HEK293 (cell line): ENCODE measurements around the gene SIM2.

Experiments
- CTCF ChIA-PET: fragments of 350-600 bp; formaldehyde crosslinking; extraction: SDS; loops from one replicate; lab custom pipeline; 2021; ENCODE audit warnings: antibody characterized with exemption; lab: Yijun Ruan, JAX
- POLR2A ChIA-PET: fragments of 300-600 bp; formaldehyde crosslinking; extraction: SDS; loops from one replicate; lab custom pipeline; 2020; ENCODE audit warnings: antibody characterized with exemption, inconsistent platforms; lab: Yijun Ruan, JAX
- H3K27ac ChIP-seq: fragments of 200-500 bp; sonication (Bioruptor generic); 2 replicates; pipeline ENCODE4 v1.5.1; 2014; ENCODE audit warnings: low read depth, low read length, control low read depth, inconsistent platforms; ENCODE audit errors: extremely low read depth
- H3K36me3 ChIP-seq, 2 experiments: fragments of 200-500 bp in 1 of 2; sonication (Bioruptor generic) in 1 of 2; 1 replicate in 1 of 2; 2 replicates in 1 of 2; pipeline ENCODE4 v1.5.1; 2014 to 2017; ENCODE audit warnings: inconsistent platforms in 2 of 2, low read length in 2 of 2; ENCODE audit not compliant: control insufficient read depth in 2 of 2, insufficient read depth in 1 of 2
- H3K4me1 ChIP-seq: fragments of 200-500 bp; sonication (Bioruptor generic); 2 replicates; pipeline ENCODE4 v1.5.1; 2014; ENCODE audit warnings: mild to moderate bottlenecking, low read length, inconsistent platforms; ENCODE audit not compliant: control insufficient read depth, insufficient read depth
- H3K4me3 ChIP-seq: 2 replicates; pipeline ENCODE4 v1.5.1; 2011; ENCODE audit warnings: low read depth, mild to moderate bottlenecking, control low read depth, low read length, moderate library complexity
- H3K9me3 ChIP-seq: fragments of 200-500 bp; sonication (Bioruptor generic); 2 replicates; pipeline ENCODE4 v1.5.1; 2014; ENCODE audit warnings: low read depth, low read length, inconsistent platforms; ENCODE audit not compliant: control insufficient read depth, insufficient read depth
- ATF2 ChIP-seq: fragments of 450-650 bp; formaldehyde crosslinking; IDR thresholded peaks from 2 replicates; pipeline ENCODE4 v1.5.1; 2016; ENCODE audit warnings: missing biosample characterization, missing genetic modification characterization, low read depth
- GLI2 ChIP-seq: fragments of 450-650 bp; formaldehyde crosslinking; IDR thresholded peaks from 2 replicates; pipeline ENCODE4; 2017; ENCODE audit warnings: missing biosample characterization, missing genetic modification characterization, low read depth, borderline replicate concordance
- KLF8 ChIP-seq: fragments of 450-650 bp; formaldehyde crosslinking; IDR thresholded peaks from 2 replicates; pipeline ENCODE4 v1.5.1; 2016; ENCODE audit warnings: missing biosample characterization, missing genetic modification characterization
- MZF1 ChIP-seq: fragments of 450-650 bp; formaldehyde crosslinking; IDR thresholded peaks from 2 replicates; pipeline ENCODE4 v1.5.1; 2017; ENCODE audit warnings: missing biosample characterization, missing genetic modification characterization, borderline replicate concordance
- SCRT2 ChIP-seq: fragments of 450-650 bp; formaldehyde crosslinking; IDR thresholded peaks from 2 replicates; pipeline ENCODE4 v1.5.1; 2016; ENCODE audit warnings: missing biosample characterization, missing genetic modification characterization
- SETDB1 ChIP-seq: IDR thresholded peaks from one replicate; pipeline ENCODE4 v1.6.1; 2017; ENCODE audit warnings: mild to moderate bottlenecking, low read length, moderate library complexity, mixed read lengths; ENCODE audit not compliant: insufficient read length
- SP2 ChIP-seq: fragments of 450-650 bp; formaldehyde crosslinking; IDR thresholded peaks from 2 replicates; pipeline ENCODE4 v1.5.1; 2016; ENCODE audit warnings: missing biosample characterization, missing genetic modification characterization
- TSHZ1 ChIP-seq: fragments of 450-650 bp; formaldehyde crosslinking; IDR thresholded peaks from 2 replicates; pipeline ENCODE4 v1.5.1; 2016; ENCODE audit warnings: missing biosample characterization, missing genetic modification characterization, borderline replicate concordance
- ZBTB17 ChIP-seq: fragments of 450-650 bp; formaldehyde crosslinking; IDR thresholded peaks from 2 replicates; pipeline ENCODE4 v1.5.1; 2016; ENCODE audit warnings: missing biosample characterization, missing genetic modification characterization
- ZEB2 ChIP-seq: fragments of 450-650 bp; formaldehyde crosslinking; IDR thresholded peaks from 2 replicates; pipeline ENCODE4 v1.5.1; 2016; ENCODE audit warnings: missing biosample characterization, missing genetic modification characterization
- ZNF112 ChIP-seq: fragments of 450-650 bp; formaldehyde crosslinking; IDR thresholded peaks from 2 replicates; pipeline ENCODE4 v1.5.0; 2017; ENCODE audit warnings: missing biosample characterization, missing genetic modification characterization
- ZNF114 ChIP-seq: fragments of 450-650 bp; formaldehyde crosslinking; IDR thresholded peaks from 2 replicates; pipeline ENCODE4 v1.5.0; 2017; ENCODE audit warnings: missing biosample characterization, missing genetic modification characterization
- ZNF16 ChIP-seq: fragments of 450-650 bp; formaldehyde crosslinking; IDR thresholded peaks from 2 replicates; pipeline ENCODE4 v1.5.1; 2016; ENCODE audit warnings: low read depth, missing biosample characterization, missing genetic modification characterization
- ZNF175 ChIP-seq: fragments of 450-650 bp; formaldehyde crosslinking; IDR thresholded peaks from 2 replicates; pipeline ENCODE4 v1.5.1; 2016; ENCODE audit warnings: missing biosample characterization, missing genetic modification characterization
- ZNF211 ChIP-seq: fragments of 450-650 bp; formaldehyde crosslinking; IDR thresholded peaks from 2 replicates; pipeline ENCODE4 v1.5.1; 2016; ENCODE audit warnings: low read depth, missing biosample characterization, missing genetic modification characterization
- ZNF239 ChIP-seq: fragments of 450-650 bp; formaldehyde crosslinking; IDR thresholded peaks from 2 replicates; pipeline ENCODE4 v1.5.1; 2016; ENCODE audit warnings: missing biosample characterization, missing genetic modification characterization
- ZNF292 ChIP-seq: fragments of 450-650 bp; formaldehyde crosslinking; IDR thresholded peaks from 2 replicates; pipeline ENCODE4 v1.5.1; 2016; ENCODE audit warnings: low read depth, missing biosample characterization, missing genetic modification characterization, borderline replicate concordance
- ZNF324 ChIP-seq: fragments of 450-650 bp; formaldehyde crosslinking; IDR thresholded peaks from 2 replicates; pipeline ENCODE4 v1.5.1; 2016; ENCODE audit warnings: missing biosample characterization, missing genetic modification characterization
- ZNF366 ChIP-seq: fragments of 450-650 bp; formaldehyde crosslinking; conservative IDR thresholded peaks from 2 replicates; pipeline ENCODE4 v1.5.1; 2016; ENCODE audit warnings: missing biosample characterization, missing genetic modification characterization
- ZNF404 ChIP-seq: fragments of 450-650 bp; formaldehyde crosslinking; IDR thresholded peaks from 2 replicates; pipeline ENCODE4 v1.5.1; 2017; ENCODE audit warnings: missing biosample characterization, missing genetic modification characterization
- ZNF510 ChIP-seq: fragments of 450-650 bp; formaldehyde crosslinking; IDR thresholded peaks from 2 replicates; pipeline ENCODE4 v1.5.1; 2018; ENCODE audit warnings: mild to moderate bottlenecking, missing genetic modification characterization, missing biosample characterization; ENCODE audit not compliant: insufficient replicate concordance
- ZNF548 ChIP-seq: fragments of 450-650 bp; formaldehyde crosslinking; IDR thresholded peaks from 2 replicates; pipeline ENCODE4 v1.5.1; 2016; ENCODE audit warnings: missing biosample characterization, missing genetic modification characterization
- ZNF558 ChIP-seq: fragments of 450-650 bp; formaldehyde crosslinking; IDR thresholded peaks from 2 replicates; pipeline ENCODE4 v1.5.1; 2016; ENCODE audit warnings: missing biosample characterization, missing genetic modification characterization
- ZNF560 ChIP-seq: fragments of 450-650 bp; formaldehyde crosslinking; IDR thresholded peaks from 2 replicates; pipeline ENCODE4 v1.5.1; 2017; ENCODE audit warnings: missing biosample characterization, missing genetic modification characterization, borderline replicate concordance
- ZNF571 ChIP-seq: fragments of 450-650 bp; formaldehyde crosslinking; IDR thresholded peaks from 2 replicates; pipeline ENCODE4 v1.5.0; 2017; ENCODE audit warnings: missing biosample characterization, missing genetic modification characterization
- ZNF624 ChIP-seq: fragments of 450-650 bp; formaldehyde crosslinking; IDR thresholded peaks from 2 replicates; pipeline ENCODE4 v1.5.1; 2017; ENCODE audit warnings: missing biosample characterization, missing genetic modification characterization
- ZNF76 ChIP-seq: fragments of 450-650 bp; formaldehyde crosslinking; IDR thresholded peaks from 2 replicates; pipeline ENCODE4; 2016; ENCODE audit warnings: low read depth, missing biosample characterization, missing genetic modification characterization, borderline replicate concordance
- ZNF791 ChIP-seq: fragments of 450-650 bp; formaldehyde crosslinking; IDR thresholded peaks from 2 replicates; pipeline ENCODE4 v1.5.1; 2016; ENCODE audit warnings: missing biosample characterization, missing genetic modification characterization
- ZSCAN5A ChIP-seq: fragments of 450-650 bp; formaldehyde crosslinking; IDR thresholded peaks from 2 replicates; pipeline ENCODE4 v1.5.1; 2016; ENCODE audit warnings: missing biosample characterization, missing genetic modification characterization
- TF ChIP-seq, protein P1 (sequence below): fragments of 450-650 bp; formaldehyde crosslinking; optimal IDR thresholded peaks from 2 replicates; pipeline ENCODE3; 2016; ENCODE audit warnings: missing biosample characterization, mild to moderate bottlenecking, missing genetic modification characterization
- TF ChIP-seq, protein P2 (sequence below): fragments of 450-650 bp; formaldehyde crosslinking; IDR thresholded peaks from 2 replicates; pipeline ENCODE4 v1.5.1; 2016; ENCODE audit warnings: missing biosample characterization, missing genetic modification characterization

SIM2 gene

DNA sequence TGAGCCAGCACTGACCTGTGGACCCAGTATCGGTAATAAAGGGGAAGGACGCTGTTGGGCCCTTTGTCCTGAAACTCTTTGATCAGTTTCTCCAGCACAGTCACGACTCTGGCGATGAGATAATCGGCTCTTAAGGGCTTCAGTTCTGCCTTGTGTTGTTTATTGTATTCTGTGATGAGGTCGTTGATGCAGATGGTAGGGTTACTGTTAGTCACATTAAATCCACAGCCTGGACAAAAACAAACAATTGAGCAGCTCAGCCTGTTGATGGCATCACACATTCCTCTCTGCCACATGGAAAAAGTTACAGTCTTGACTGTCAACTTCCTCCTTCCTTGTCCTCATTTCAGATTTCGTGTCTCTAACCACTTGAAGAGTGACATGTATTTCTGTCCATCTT is 57.6 kb downstream of the SIM2 start:
- no peak overlapping the region for H3K4me3 ChIP-seq
- CTCF ChIA-PET: interaction anchor here (0.6 to 1.0 kb wide), 4 partner anchors 32 to 125 kb away, joined by 3 to 5 read pairs (median 4); no protein-coding TSS in a partner anchor
- no peak overlapping the region for H3K27ac ChIP-seq
- peaks cover 0 to 4% of the 10 kb centered on the region in 2 experiments; a peak in 2 of 3 replicates for H3K36me3 ChIP-seq
- peaks cover 11% of the 10 kb centered on the region for H3K4me1 ChIP-seq
- POLR2A ChIA-PET: no interaction called here
- H3K9me3 ChIP-seq: no peaks in the 10 kb centered on the region
- 0 out of 2 replicates have a peak, but pooled peaks have one; percentile 19 for TF ChIP-seq ZNF366 (tag by site-specific recombination)
- TF ChIP-seq ZNF114 (tag by site-specific recombination): no peak
- no peak for TF ChIP-seq ZNF548
- no peak for TF ChIP-seq ZNF292 (tag by site-specific recombination)
- TF ChIP-seq, protein P1, sequence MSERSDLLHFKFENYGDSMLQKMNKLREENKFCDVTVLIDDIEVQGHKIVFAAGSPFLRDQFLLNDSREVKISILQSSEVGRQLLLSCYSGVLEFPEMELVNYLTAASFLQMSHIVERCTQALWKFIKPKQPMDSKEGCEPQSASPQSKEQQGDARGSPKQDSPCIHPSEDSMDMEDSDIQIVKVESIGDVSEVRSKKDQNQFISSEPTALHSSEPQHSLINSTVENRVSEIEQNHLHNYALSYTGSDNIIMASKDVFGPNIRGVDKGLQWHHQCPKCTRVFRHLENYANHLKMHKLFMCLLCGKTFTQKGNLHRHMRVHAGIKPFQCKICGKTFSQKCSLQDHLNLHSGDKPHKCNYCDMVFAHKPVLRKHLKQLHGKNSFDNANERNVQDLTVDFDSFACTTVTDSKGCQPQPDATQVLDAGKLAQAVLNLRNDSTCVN: no peak
- no peak for TF ChIP-seq ZNF560 (tag by site-specific recombination)
- TF ChIP-seq ATF2 (tag by site-specific recombination): peak; percentile 55; the same call in 1 of the 2 replicates
- peak; percentile 83 for TF ChIP-seq SCRT2 (tag by site-specific recombination)
- TF ChIP-seq ZNF571 (tag by site-specific recombination): no peak
- no peak for TF ChIP-seq ZNF404 (tag by site-specific recombination)
- TF ChIP-seq TSHZ1: 0 out of 2 replicates have a peak, but pooled peaks have one; percentile 68
- peak; percentile 39; the same call in 1 of the 2 replicates for TF ChIP-seq ZBTB17 (tag by site-specific recombination)
- TF ChIP-seq ZNF76 (tag by site-specific recombination): no peak
- TF ChIP-seq ZNF791 (tag by site-specific recombination): no peak
- TF ChIP-seq ZNF16 (tag by site-specific recombination): no peak
- TF ChIP-seq, protein P2, sequence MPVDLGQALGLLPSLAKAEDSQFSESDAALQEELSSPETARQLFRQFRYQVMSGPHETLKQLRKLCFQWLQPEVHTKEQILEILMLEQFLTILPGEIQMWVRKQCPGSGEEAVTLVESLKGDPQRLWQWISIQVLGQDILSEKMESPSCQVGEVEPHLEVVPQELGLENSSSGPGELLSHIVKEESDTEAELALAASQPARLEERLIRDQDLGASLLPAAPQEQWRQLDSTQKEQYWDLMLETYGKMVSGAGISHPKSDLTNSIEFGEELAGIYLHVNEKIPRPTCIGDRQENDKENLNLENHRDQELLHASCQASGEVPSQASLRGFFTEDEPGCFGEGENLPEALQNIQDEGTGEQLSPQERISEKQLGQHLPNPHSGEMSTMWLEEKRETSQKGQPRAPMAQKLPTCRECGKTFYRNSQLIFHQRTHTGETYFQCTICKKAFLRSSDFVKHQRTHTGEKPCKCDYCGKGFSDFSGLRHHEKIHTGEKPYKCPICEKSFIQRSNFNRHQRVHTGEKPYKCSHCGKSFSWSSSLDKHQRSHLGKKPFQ (tag by site-specific recombination): no peak
- peak; percentile 53 for TF ChIP-seq SETDB1
- TF ChIP-seq ZEB2 (tag by site-specific recombination): peak; percentile 42; the same call in 1 of the 2 replicates
- TF ChIP-seq ZNF624 (tag by site-specific recombination): no peak
- TF ChIP-seq ZNF112 (tag by site-specific recombination): no peak
- no peak for TF ChIP-seq ZNF558 (tag by site-specific recombination)
- TF ChIP-seq SP2 (tag by site-specific recombination): no peak
- TF ChIP-seq ZNF175 (tag by site-specific recombination): no peak
- TF ChIP-seq GLI2 (tag by site-specific recombination): no peak
- TF ChIP-seq KLF8 (tag by site-specific recombination): no peak
- TF ChIP-seq ZNF510 (tag by site-specific recombination): no peak
- TF ChIP-seq ZSCAN5A (tag by site-specific recombination): no peak
- no peak for TF ChIP-seq ZNF324 (tag by site-specific recombination)
- no peak for TF ChIP-seq ZNF239 (tag by site-specific recombination)
- no peak for TF ChIP-seq ZNF211 (tag by site-specific recombination)
- no peak for TF ChIP-seq MZF1
